Activated CD4-positive, alpha-beta T cell treated with anti-CD3 and anti-CD28 coated beads for 48 hours (primary cell): ENCODE data around the gene SEPTIN6.

Experiments used
- DNase-seq: peaks from one replicate; pipeline ENCODE4 v3.0.0-alpha.2; 2020

The SEPTIN6 gene

DNA sequence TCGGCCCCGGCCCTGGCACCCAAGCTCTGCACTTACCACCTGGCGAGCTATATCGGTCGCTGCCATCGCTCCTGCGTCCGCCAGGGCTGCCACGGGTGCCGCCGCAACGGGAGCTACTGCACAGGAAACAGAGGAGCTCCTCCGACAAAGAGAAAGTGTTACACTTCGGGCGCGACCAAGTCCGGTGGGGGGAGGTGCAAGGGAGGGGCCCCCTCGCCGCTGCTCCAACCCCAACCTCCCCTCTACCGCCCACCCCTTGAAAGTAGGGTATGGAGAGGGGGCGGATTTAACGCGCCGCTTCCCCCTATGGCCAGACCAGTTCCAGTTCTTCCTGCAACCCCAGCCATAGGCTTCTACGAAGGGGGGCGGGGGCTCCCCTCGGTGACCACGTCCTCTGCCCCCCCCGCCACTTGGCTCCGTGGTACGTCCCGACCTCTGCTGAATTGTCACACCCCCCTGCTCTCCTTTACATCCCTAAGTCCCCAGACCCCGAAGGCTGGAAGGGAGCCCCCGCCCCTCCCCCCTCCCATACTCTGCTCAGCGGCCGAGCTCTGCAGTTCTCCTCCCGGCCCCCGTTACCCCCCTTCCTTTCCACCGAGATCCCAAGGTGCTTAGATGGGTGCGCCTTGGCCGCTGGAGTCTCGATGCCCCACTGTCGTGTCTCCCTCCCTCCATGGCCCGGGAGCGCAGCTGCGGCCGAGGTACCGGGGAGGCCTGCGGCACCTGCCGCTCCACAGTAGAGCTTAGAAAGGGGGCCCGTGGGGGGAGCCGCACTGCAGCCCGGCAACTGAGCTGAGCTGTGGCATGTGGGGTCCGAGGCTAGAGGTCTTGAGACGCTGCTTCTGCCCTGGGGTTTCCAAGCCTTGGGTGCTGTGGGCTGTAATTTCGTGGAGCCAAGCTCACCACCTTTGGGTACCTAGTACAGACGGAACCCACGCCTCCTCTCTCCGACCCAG lies at the start of gene SEPTIN6:
Gene SEPTIN6, minus strand, starts transcription at position 129 of the 956 bp plus-strand sequence. Its CDS starts 63 bp downstream, at position 66.
- peak; percentile 88 for DNase-seq

DNA sequence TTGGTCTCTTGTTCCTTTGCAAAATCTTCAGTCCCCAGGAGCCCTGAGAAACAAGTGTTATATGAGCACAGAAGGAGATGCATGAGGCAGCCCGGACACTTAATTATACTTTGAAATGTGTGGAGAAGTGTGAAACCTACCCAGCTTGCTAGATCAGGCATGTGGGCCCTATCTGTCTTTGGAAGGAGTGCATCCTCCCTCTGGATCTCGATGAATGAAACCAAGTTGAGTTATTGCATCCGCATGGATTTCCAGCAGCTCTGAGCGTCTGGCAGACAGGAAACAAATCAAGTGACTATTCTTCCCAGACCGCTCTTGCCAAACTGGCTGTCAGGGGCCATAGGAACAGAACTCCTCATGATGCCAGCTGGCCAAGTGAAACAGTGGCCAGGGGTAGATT lies 45.8 kb upstream of the SEPTIN6 start:
- DNase-seq = no peak

DNA sequence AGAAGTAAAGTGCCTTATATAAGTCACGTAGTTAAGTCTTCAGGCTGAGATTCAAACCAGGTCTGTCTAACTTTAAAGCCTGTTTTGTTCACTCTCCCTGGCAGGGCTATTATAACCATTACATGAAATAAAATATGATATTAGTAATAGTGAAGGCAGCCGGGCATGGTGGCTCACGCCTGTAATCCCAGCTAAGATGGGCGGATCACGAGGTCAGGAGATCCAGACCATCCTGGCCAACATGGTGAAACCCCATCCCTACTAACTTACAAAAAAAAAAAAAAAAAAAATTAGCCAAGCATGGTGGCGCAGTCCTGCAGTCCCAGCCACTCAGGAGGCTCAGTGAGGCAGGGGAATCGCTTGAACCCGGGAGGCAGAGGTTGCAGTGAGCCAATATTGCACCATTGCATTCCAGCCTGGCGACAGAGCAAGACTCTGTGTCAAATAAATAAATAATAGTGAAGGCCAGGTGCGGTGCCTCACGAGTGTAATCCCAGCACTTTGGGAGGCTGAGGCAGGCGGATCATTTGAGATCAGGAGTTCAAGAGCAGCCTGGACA lies 43.3 kb upstream of the SEPTIN6 start:
- no peak for DNase-seq

DNA sequence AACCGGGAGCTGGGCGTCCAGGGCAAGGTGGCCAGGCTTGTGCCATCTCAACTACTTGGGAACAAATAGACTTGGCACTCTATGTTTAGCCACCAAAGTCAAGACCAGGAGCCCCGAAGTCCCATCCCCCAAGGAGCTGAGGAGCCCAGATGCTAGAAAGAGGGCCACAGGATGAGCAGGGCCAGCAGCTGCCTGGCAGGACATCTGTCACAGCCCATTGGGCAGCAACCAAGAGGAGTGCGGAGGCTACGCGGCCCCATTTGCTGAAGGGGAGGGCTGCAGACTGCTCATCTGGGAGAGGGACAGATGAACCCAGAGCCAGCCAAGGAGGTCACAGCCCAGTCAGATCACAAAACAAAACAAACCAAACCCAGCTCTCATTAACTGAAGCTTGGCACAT lies 42.5 kb upstream of the SEPTIN6 start:
- DNase-seq = no peak

DNA sequence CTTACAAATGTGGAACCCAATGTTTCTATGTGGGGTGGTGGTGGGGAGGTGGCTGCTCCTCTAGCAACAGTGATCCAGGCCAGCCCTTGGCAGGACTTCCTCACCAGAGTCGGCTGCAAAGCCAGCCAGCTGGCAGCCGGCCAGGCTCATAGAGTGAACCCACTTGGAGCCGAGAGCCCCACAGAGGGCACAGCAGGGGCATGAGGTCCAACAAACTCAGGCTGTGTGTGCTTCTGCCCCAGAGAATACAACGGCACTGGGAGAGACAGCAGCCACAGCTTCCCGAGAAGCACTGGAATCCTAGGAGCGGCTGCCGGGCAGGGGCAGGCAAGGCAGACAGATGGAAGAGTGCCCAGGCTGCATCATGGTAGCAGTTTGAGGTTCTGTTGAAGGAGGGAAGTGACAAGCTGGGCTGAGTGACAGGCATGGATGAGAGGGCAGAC lies 42.0 kb upstream of the SEPTIN6 start:
- no peak for DNase-seq

DNA sequence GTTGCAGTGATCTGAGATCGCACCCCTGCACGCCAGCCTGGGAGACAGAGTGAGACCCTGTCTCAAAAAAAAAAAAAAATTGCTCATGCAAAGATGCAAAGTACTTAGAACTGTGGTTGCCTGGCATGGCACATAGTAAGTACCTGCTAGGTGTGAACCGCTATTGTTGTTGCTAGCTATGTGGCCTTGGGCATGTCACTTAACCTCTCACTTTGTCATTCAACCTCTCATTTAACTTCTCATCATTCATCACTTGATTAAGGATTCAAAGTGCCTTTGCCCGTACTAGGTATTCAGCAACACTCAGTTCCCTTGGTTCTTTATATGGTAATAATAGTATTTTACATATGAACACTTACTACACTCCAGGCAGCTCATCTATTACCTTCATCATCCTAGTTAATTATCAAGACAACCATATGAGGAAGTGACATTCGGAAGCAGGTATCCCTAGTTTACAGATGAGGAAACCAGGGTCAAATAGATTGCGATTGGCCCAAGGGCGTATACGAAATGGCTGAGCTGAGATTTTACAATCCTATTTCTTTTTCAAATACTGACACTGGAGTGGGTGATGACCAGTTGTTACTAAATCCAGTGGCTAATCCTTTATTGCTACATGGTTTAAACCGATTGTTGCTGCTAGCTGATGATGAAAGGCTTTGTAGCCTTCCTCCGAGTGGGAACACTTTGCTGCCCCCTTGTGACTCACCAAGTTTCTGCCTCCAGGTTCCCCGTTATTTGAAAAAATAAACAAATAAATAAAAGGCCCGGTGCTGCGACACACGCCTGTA lies 36.6 kb upstream of the SEPTIN6 start:
- DNase-seq = peak; percentile 68

DNA sequence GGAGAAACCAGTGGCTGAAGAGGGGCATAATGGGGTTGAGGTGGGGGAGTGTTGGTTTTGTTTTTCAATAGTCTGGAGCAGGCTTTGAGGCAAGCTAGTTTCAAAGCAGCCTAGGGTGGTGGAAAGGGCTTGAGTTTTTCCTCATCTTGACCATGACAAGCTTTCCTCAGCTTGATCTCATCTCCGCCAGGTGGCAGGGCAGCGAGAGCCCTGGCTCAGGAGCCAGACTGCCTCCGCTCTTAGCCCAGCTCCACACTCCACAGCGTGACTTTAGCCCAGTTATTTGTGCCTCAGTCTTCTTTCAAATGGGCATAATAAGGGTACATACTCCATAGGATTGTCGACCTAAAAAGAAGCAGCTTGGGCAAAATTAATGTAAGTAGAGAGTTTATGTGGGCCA lies 35.5 kb upstream of the SEPTIN6 start:
- no peak for DNase-seq

DNA sequence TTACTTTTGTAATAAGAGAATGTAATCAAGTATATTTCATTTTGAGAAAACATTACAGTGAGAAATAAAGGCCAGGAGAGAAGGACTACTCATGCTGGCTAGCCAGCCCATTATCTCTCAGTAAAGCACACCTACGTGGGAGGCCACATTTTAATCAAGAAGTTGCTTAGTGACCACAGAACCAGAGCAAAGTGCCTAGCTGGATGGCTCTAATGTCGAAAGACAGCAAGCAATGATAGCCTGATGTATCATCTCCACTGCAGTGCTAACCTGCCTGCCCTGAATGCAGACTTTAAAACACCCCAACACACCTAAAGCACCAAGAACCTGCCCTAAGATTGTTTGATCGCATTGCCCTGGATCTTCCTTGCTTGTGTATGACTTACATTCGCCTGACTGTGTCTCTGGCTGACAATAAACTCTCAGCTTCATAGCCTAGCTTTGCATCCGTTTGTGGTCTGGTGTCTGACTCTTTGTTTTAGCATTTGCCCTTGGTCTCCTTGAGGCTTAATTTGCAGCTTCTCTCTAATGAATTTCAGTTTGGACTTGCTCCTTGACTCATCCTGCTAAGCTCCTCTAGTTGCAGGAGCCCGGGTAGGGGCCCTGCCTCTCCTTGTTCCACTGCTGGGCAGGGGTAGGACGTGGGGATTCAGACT lies 34.1 kb upstream of the SEPTIN6 start:
- DNase-seq = peak; percentile 4

DNA sequence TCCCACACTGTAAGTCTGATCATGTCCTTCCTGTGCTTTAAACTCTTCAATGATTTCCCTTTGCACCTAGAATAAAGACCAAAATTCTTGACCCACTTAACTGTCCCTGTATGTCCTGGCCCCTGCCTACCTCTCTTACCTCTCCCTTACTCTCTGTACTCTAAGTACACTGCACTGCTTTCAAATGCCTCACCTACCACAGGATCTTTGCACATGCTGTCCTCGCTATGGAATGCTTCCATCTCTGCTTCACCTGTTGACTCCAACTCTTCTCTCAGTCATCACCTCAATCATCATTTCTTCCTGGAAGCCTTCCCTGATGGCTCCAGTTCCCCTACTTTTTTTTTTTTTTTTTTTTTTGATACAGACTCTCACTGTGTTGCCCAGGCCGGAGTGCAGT lies 29.0 kb upstream of the SEPTIN6 start:
- DNase-seq = no peak

DNA sequence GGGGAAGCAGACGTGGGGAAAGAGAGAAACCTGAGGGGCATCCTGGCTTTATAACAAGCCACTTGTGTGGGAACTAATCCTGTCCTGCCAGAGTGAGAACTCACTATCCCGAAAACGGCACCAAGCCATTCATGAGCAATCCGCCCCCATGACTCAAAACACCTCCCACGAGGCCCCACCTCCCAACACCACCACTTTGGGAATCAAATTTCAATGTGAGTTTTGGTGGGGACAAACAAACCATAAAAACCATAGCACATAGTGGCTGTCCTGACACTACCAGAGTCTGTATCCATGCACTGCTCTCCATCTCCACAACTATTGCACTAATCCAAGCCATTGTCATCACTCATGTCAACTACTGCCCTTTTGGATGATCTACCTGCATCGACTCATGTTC lies 28.5 kb upstream of the SEPTIN6 start:
- no peak for DNase-seq

DNA sequence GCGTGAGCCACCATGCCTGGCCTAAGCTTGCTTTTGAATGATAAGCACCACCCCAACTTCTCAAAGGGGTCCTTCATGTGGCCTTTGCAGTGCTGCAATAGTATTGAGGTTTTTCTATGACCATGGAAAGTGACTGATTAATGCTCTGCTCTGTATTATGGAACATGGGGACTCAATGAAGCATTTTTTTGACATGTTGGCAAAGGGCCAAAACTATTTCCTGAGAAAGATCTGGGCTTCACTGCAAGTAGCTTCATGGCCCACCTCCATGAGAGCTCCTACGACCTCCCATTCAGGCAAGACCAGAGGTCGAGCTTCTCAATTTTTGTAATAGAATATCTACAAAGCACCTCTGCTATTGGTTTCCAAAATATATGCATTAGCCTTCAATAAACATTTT lies 16.7 kb upstream of the SEPTIN6 start:
- DNase-seq = no peak

DNA sequence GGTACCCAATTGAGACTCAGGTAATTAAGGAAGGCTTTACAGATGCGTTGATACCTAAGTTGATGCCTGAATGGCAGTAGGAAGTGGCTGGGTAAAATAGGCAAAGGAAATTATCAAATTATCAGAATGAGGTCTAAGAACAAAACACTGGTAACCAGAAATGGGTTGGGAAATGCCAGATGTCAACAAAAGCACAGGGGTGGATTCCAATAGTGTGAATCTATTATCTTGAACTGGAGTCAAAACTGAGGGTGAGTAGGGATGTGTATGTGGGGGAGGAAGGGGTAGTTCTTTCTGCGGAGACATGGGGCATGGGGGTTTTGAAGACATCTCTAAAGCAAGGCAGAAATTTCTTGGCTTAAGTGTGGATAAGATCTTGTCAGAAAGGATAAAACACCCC lies 16.0 kb upstream of the SEPTIN6 start:
- DNase-seq = no peak

DNA sequence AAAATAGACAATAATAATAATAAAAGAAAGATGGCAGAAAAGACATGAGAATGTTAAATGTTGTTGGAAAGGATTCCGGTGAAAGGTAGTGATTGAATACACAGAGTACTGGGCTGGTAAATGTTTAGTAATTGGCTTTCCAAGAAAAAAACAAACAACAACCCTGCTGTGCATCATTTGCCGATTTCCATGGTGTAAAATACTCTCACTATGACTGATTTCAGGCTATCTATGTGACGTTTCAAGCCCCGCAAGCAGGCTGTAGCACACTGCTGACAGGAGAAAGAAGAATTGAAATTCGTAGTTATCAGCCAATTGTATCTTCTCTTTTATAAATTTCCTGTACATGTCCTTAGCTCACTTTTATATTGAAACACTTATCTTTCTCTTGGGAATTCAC lies 13.6 kb upstream of the SEPTIN6 start:
- DNase-seq = no peak

DNA sequence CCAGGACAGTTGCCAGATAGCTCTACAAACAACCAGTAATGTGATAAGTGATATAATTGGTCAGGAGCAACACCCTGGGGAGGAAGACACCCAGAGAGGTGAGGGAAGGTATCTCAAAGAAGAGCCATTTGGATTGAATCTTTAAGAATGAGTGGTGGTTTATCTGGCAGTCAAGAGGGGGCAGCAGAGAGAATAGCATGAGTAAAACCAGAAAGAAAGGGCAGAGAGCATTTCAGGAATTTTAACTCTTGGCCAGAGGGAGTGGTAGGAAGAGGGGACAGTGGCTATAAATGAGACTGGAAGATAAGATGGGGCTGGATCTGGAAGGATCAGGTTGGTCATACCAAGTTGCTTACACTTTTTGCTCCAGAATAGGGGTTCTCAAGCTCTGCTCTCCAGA lies 5.9 kb upstream of the SEPTIN6 start:
- no peak for DNase-seq

DNA sequence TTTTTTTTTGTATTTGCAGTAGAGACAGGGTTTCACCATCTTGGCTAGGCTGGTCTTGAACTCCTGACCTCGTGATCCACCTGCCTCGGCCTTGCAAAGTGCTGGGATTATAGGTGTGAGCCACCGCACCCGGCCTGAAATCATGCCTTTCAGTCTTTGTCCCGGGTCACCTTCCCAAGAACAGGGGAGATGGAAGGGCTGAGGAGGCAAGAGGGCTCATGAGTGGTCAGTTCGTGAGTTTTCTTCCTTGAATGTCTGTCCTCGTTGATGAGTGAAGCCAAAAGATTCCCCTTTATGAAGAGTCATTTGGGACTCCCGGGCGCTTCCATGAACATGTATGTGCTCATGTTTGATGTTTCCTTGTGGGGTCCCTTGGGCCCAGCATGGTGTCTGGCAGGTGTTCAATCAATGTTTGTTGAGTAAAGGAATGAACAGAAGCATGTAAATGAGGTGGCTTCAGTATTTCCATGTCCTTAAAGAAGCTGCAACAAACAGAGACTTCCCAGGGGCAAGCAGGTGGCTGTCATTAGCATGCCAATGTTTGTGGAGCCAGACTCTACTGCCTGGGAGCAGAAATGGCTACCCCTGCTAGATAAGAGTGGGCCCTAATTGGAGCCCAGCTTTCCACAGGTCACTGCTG lies 3.4 kb upstream of the SEPTIN6 start:
- no peak for DNase-seq

DNA sequence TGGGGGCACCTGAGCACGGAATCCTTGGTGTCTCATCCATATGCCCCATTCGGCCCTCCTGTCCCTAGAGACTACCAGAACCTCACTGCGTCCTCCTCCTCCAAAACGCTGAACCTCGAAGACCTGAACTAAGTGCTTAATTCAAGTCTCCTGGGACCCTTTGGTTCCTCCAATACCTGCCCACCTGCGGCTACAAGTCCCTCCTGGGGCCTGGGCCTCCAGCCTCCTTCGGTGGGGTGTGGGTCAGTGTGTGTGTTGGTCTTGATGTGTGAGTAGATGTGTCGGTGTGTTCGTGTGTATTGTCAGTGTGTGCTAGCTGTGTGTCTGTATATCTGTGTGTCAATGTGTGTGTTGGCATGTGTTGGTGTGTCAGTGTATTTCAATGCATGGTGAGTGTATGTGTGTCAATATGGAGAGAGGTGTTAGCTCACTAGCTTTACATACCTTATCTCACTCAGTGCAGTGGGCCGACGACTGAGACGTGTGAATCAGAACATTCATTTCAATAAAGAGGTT lies 2.6 kb upstream of the SEPTIN6 start:
- no peak for DNase-seq

DNA sequence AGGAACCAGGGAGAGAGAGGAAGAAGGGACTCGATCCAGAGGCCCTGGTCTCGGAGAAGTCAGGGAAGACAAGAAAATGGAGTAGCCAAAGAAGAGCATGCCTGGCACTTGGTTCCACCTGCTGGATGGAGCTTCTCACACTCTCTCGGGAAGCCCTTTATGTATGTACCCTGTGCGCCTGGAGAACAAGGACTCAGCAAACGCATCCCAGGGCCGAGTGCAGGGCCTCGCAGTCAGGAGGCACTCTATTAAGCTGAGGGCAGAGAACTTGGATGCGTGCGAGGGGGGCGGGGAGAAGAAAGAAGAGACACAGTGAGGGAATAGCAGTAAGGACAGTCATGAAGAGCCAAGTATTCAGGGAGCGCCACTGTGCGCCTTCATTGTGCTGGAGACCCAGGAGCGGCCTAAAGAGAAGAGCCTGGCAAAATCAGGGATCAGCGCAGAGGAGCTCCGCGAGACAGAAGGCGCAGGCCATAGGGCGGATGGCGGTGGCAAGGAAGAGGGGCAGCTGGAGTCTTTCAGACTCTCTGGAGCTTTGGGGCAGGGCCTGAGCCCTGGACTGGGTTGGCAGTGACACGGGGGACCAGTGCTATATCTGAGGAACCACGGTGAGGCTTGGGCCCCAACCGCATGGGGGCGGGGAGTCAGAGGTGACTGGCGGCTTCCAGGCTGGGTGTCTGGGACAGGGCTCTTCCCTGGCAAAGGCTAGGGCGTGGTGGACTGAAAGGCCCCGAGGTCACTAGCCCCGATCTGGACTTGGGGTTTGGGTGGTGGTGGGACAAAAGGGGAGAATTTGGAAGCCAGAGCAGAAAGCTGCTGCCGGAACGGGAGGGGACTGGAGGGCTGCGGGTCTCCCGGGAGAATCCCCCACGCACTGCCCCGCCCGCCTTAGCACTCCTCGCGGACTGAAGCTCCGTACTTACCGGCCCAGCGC lies 1.9 kb upstream of the SEPTIN6 start:
- DNase-seq = no peak

DNA sequence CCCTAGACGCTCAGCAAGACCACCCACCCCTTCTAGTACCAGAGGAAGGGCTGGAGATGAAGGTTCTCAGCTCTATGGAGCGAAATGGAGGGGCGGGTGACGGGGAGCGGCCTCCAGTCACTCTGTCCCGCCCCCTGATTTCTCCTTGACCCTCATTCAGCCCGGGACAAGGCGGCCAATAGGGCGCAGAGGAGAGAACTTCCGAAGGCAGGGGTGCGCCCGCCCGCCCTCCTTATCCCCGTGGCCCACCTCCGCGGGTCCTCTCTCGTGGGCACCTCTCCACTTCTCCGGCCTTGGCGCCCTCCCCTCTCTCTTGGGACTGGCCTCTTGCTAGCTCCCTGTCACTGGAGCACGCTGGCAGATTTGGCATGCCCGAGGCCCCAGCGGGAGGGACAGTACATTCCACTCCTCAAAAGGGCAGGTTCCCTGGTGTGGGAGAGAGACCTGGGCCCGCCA lies 1.1 kb upstream of the SEPTIN6 start:
- DNase-seq = no peak

DNA sequence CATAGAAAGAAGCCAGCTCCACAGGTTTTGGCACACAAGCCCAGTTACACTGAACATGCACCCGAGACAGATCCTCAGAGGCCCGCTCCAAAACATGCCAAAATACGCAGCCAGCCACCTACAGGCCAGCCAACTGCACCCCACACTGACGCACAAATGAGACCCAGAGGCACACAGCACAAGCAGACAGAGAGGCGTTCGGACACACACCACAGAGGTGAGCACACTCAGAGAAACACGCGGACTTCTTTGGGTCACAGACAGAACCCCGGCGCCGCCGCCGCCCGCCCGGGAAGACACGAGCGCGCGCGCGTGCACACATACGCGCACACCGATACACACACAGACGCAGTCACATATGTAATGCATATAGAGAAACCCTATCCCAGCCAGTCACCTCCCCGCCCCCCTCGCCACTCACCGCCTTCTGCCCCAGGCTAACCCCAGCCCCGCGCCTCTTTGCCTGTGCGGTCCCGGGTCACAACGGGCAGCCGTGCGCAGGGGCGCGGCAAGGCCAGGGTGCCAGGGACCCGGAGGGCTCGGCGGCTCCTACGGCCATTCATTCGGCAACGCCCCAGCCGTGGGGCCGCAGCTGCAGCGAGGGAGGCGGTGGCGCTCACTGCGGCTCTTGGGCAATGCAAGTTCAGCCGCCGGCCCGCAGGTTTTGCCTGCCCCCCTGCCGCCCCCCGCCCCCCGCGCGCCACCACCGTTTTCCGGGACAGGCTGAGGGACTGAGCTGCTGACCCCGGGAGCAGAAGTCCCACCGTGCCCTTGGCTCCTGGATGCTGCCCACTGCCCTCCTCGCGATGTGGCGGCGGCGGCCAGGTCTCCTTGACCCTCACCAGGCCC lies 553 bp downstream of the SEPTIN6 start:
- DNase-seq = peak; percentile 74
